HCT116 (cell line): ENCODE data around the gene TPGS1. TPM values are rescaled to one million over a fixed set of nuclear protein-coding genes. Genes with fewer than 3 reads are reported as not detected.

ENCODE experiments used
- ATAC-seq: fragments of 200-7000 bp; cut with Tn5 transposase; 2 replicates; pipeline ENCODE4 v1.9.1; 2020; ENCODE audit warnings: mild to moderate bottlenecking, moderate library complexity
- BruUV-seq: library from RNA; stranded (reverse); fragments of 400-500 nt; replicated peaks from 2 replicates; lab custom pipeline; 2021; lab: Mats Ljungman, UMichigan
- CTCF ChIA-PET: fragments of 300-600 bp; sonication (Branson Sonifier 250); formaldehyde crosslinking; loops from one replicate; lab custom pipeline; 2021; ENCODE audit warnings: antibody characterized with exemption; lab: Charles Lee
- POLR2A ChIA-PET: fragments of 300-600, 350-600 bp; sonication (Branson Sonifier 250); formaldehyde crosslinking; loops from one replicate; lab custom pipeline; 2021; ENCODE audit warnings: antibody characterized with exemption; lab: Charles Lee
- RAD21 ChIA-PET, 2 experiments: fragments of 300-600 bp; sonication (Branson Sonifier 250); formaldehyde crosslinking; loops; one replicate each; lab custom pipeline; 2023; ENCODE audit warnings: low total read pairs in 2 of 2; ENCODE audit not compliant: uncharacterized antibody in 2 of 2, unreplicated experiment in 2 of 2, low non-redundant PET in 1 of 2; lab: Charles Lee
- DNase-seq: peaks from one replicate; pipeline ENCODE4 v3.0.0-alpha.2; 2010; ENCODE audit warnings: low read depth, low spot score
- H2AFZ ChIP-seq: fragments of 200-600 bp; shearing (Covaris generic), sonication (generic); 2 replicates; pipeline ENCODE4 v1.6.1; 2017; ENCODE audit warnings: low read depth, mixed run types, mixed read lengths, antibody characterized with exemption, low read length; ENCODE audit not compliant: poor library complexity, severe bottlenecking
- H3K27ac ChIP-seq: 2 replicates; pipeline ENCODE4 v1.5.1; 2012; ENCODE audit warnings: low read depth, low read length
- H3K27me3 ChIP-seq: fragments of 200-600 bp; sonication (generic); 2 replicates; pipeline ENCODE4 v1.6.1; 2016; ENCODE audit warnings: mixed run types, low read length, mixed read lengths; ENCODE audit not compliant: insufficient read depth
- H3K36me3 ChIP-seq, 2 experiments: fragments of 200-500 bp in 1 of 2; fragments of 200-600 bp in 1 of 2; sonication (Bioruptor generic) in 1 of 2; sonication (generic) in 1 of 2; 2 replicates each; pipeline versions ENCODE4 v1.5.1 to v1.6.1; 2014 to 2016; ENCODE audit warnings: low read length in 2 of 2, inconsistent platforms in 1 of 2, mixed read lengths in 1 of 2, mixed run types in 1 of 2; ENCODE audit not compliant: insufficient read depth in 2 of 2, control insufficient read depth in 1 of 2
- H3K4me1 ChIP-seq, 2 experiments: fragments of 200-600 bp in 1 of 2; sonication (generic) in 1 of 2; 2 replicates each; pipeline versions ENCODE4 v1.5.1 to v1.6.1; 2012 to 2017; ENCODE audit warnings: low read length in 2 of 2, inconsistent platforms in 1 of 2, mild to moderate bottlenecking in 1 of 2, mixed read lengths in 1 of 2, mixed run types in 1 of 2, moderate library complexity in 1 of 2; ENCODE audit not compliant: insufficient read depth in 2 of 2, control insufficient read depth in 1 of 2
- H3K4me2 ChIP-seq: fragments of 200-600 bp; sonication (generic); 2 replicates; pipeline ENCODE4 v1.6.1; 2017; ENCODE audit warnings: mixed run types, low read length, mixed read lengths
- H3K4me3 ChIP-seq, 2 experiments: fragments of 200-600 bp in 1 of 2; sonication (generic) in 1 of 2; replicated peaks in 1 of 2; 2 replicates each; pipeline ENCODE4 v1.5.1; 2011 to 2016; ENCODE audit warnings: low read length in 2 of 2, control low read depth in 1 of 2, low read depth in 1 of 2, mild to moderate bottlenecking in 1 of 2, mixed read lengths in 1 of 2, mixed run types in 1 of 2
- H3K79me2 ChIP-seq: fragments of 200-600 bp; sonication (generic); 2 replicates; pipeline ENCODE4 v1.6.1; 2017; ENCODE audit warnings: mild to moderate bottlenecking, mixed run types, low read length, moderate library complexity, mixed read lengths; ENCODE audit not compliant: insufficient read depth
- H3K9ac ChIP-seq: fragments of 200-600 bp; sonication (generic); 2 replicates; pipeline ENCODE4 v1.6.1; 2016; ENCODE audit warnings: low read length, mixed read lengths
- H3K9me2 ChIP-seq: fragments of 200-600 bp; sonication (generic), shearing (Covaris generic); 2 replicates; pipeline ENCODE4 v1.6.1; 2017; ENCODE audit warnings: mixed run types, mild to moderate bottlenecking, moderate library complexity; ENCODE audit not compliant: insufficient read depth
- H3K9me3 ChIP-seq, 2 experiments: fragments of 200-500 bp in 1 of 2; fragments of 200-600 bp in 1 of 2; sonication (Bioruptor generic) in 1 of 2; sonication (generic) in 1 of 2; 2 replicates each; pipeline ENCODE4 v1.6.1; 2014 to 2017; ENCODE audit warnings: low read length in 2 of 2, mixed read lengths in 2 of 2, inconsistent platforms in 1 of 2, low read depth in 1 of 2, mild to moderate bottlenecking in 1 of 2, mixed run types in 1 of 2, moderate library complexity in 1 of 2; ENCODE audit not compliant: control insufficient read depth in 1 of 2, insufficient read depth in 1 of 2
- H4K20me1 ChIP-seq: fragments of 200-600 bp; sonication (generic), shearing (Covaris generic); 2 replicates; pipeline ENCODE4 v1.6.1; 2017; ENCODE audit warnings: mixed run types, mild to moderate bottlenecking, moderate library complexity; ENCODE audit not compliant: insufficient read depth
- CEBPB ChIP-seq: IDR thresholded peaks from 2 replicates; pipeline ENCODE4 v1.6.1; 2012; ENCODE audit warnings: low read depth
- EGR1 ChIP-seq: IDR thresholded peaks from 2 replicates; pipeline ENCODE4 v1.6.1; 2012; ENCODE audit warnings: low read depth
- ELF1 ChIP-seq: IDR thresholded peaks from 2 replicates; pipeline ENCODE4 v1.6.1; 2012; ENCODE audit warnings: low read depth, borderline replicate concordance
- EZH2 ChIP-seq: fragments of 200-600 bp; sonication (generic); IDR thresholded peaks from 2 replicates; pipeline ENCODE4 v1.6.1; 2017; ENCODE audit warnings: antibody characterized with exemption, mixed run types
- JUND ChIP-seq: IDR thresholded peaks from 2 replicates; pipeline ENCODE4 v1.6.1; 2012
- POLR2A ChIP-seq: IDR thresholded peaks from 2 replicates; pipeline ENCODE4 v1.7.0; 2011; ENCODE audit warnings: borderline replicate concordance; ENCODE audit not compliant: insufficient read depth, insufficient read length; ENCODE audit errors: extremely low read depth
- POLR2AphosphoS5 ChIP-seq: IDR thresholded peaks from 2 replicates; pipeline ENCODE4 v1.6.1; 2011; ENCODE audit warnings: mild to moderate bottlenecking, low read depth, low read length, moderate library complexity
- SIN3A ChIP-seq: IDR thresholded peaks from 2 replicates; pipeline ENCODE4 v1.6.1; 2012; ENCODE audit warnings: low read depth
- SP1 ChIP-seq: IDR thresholded peaks from 2 replicates; pipeline ENCODE4 v1.6.1; 2012; ENCODE audit warnings: low read depth
- TCF7L2 ChIP-seq: IDR thresholded peaks from 2 replicates; pipeline ENCODE4 v1.7.0; 2011; ENCODE audit warnings: borderline replicate concordance, inconsistent platforms; ENCODE audit not compliant: insufficient read depth, insufficient read length; ENCODE audit errors: extremely low read depth
- YY1 ChIP-seq: IDR thresholded peaks from 2 replicates; pipeline ENCODE4 v1.6.1; 2011; ENCODE audit warnings: low read length, low read depth, moderate library complexity, mild to moderate bottlenecking; ENCODE audit not compliant: insufficient replicate concordance; ENCODE audit errors: extremely low read depth
- ZFX ChIP-seq: fragments of 450-650 bp; IDR thresholded peaks from 2 replicates; pipeline ENCODE4 v1.6.1; 2017
- ZNF274 ChIP-seq: fragments of 200-500 bp; sonication (Bioruptor generic); IDR thresholded peaks from 2 replicates; pipeline ENCODE4 v1.6.1; 2014; ENCODE audit warnings: mild to moderate bottlenecking, low read depth, low read length, inconsistent platforms
- intact Hi-C: fragments of 100-400 bp; cut with micrococcal nuclease; formaldehyde crosslinking; loops from 2 replicates; pipeline ENCODE4 v1.10.0; 2022
- total RNA-seq: library from RNA; stranded (reverse); gene quantifications from one replicate; pipeline ENCODE4 v1.2.1, GENCODE V29; 2021; ENCODE audit not compliant: unreplicated experiment
- TF ChIP-seq, protein P1 (sequence below), 3 experiments: fragments of 200-600 bp in 1 of 3; sonication (generic) in 1 of 3; IDR thresholded peaks in 2 of 3; conservative IDR thresholded peaks in 1 of 3; 2 replicates each; pipeline ENCODE4 v1.5.1; 2012 to 2017; ENCODE audit warnings: low read depth in 2 of 3, low read length in 2 of 3, antibody characterized with exemption in 1 of 3, borderline replicate concordance in 1 of 3, control low read depth in 1 of 3, mild to moderate bottlenecking in 1 of 3, mixed read lengths in 1 of 3, mixed run types in 1 of 3, moderate library complexity in 1 of 3; ENCODE audit not compliant: insufficient read depth in 1 of 3
- TF ChIP-seq, protein P2 (sequence below): IDR thresholded peaks from 2 replicates; pipeline ENCODE4 v1.6.1; 2011; ENCODE audit warnings: mild to moderate bottlenecking, low read length, moderate library complexity; ENCODE audit not compliant: insufficient replicate concordance; ENCODE audit errors: extremely low read depth
- TF ChIP-seq, protein P3 (sequence below): IDR thresholded peaks from 2 replicates; pipeline ENCODE4 v1.6.1; 2012

TPGS1 gene
- total RNA-seq, 1 experiment from 2014 or later, result 19.1 TPM

DNA sequence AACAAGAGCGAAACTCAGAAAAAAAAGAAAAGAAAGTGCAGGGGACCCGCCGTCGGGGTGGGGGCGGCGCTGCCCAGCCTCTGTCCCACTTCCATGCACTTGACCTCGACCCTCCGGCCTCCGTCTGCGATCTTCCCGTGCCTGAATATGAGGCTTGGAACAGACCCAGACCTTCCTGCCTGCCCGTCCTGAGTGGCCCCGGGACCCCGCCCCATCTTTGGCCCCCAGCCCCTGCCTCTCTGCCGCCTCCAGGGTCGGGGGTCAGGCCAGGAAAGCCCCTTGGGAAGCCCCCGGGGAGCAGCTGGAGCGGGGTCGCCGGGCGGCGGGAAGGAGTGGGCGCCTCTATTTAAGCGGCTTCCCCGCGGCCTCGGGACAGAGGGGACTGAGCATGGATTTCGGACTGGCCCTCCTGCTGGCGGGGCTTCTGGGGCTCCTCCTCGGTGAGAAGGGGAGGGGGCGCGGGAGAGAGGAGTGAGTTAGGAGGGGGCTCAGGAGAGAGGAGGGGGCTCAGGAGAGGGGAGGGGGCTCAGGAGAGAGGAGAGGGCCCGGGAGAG, 11.1 kb upstream of the TPGS1 start, which contains the start of gene MADCAM1:
TSS of gene MADCAM1 (plus strand) at position 375 of the 554 bp plus-strand sequence. CDS start at position 389, 14 bp downstream.
- H3K27me3 ChIP-seq, result no peaks in the 10 kb centered on the region
- H3K9me3 ChIP-seq, result no peaks in the 10 kb centered on the region; a peak in 1 of 4 replicates
- no peak within 1 kb of the TSS for H3K4me3 ChIP-seq
- no peak for TF ChIP-seq CEBPB
- TF ChIP-seq ELF1, result no peak
- TF ChIP-seq EZH2, result no peak
- no peak for TF ChIP-seq EGR1
- no peak for TF ChIP-seq ZNF274
- TF ChIP-seq ZFX, result no peak
- no peak for TF ChIP-seq POLR2AphosphoS5
- TF ChIP-seq SP1, result no peak
- no peak for TF ChIP-seq SIN3A
- TF ChIP-seq, protein P1, sequence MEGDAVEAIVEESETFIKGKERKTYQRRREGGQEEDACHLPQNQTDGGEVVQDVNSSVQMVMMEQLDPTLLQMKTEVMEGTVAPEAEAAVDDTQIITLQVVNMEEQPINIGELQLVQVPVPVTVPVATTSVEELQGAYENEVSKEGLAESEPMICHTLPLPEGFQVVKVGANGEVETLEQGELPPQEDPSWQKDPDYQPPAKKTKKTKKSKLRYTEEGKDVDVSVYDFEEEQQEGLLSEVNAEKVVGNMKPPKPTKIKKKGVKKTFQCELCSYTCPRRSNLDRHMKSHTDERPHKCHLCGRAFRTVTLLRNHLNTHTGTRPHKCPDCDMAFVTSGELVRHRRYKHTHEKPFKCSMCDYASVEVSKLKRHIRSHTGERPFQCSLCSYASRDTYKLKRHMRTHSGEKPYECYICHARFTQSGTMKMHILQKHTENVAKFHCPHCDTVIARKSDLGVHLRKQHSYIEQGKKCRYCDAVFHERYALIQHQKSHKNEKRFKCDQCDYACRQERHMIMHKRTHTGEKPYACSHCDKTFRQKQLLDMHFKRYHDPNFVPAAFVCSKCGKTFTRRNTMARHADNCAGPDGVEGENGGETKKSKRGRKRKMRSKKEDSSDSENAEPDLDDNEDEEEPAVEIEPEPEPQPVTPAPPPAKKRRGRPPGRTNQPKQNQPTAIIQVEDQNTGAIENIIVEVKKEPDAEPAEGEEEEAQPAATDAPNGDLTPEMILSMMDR (IDR thresholded peaks at IDR 0.05 in 2 of 3, conservative IDR thresholded peaks at IDR 0.05 in 1 of 3; ENCODE audit: borderline replicate concordance in 1 of 3, insufficient read depth in 1 of 3, low read depth in 2 of 3, low read length in 2 of 3), result no peak
- no peak for TF ChIP-seq JUND
- TF ChIP-seq TCF7L2, result no peak
- no peak for TF ChIP-seq POLR2A
- TF ChIP-seq, protein P2, sequence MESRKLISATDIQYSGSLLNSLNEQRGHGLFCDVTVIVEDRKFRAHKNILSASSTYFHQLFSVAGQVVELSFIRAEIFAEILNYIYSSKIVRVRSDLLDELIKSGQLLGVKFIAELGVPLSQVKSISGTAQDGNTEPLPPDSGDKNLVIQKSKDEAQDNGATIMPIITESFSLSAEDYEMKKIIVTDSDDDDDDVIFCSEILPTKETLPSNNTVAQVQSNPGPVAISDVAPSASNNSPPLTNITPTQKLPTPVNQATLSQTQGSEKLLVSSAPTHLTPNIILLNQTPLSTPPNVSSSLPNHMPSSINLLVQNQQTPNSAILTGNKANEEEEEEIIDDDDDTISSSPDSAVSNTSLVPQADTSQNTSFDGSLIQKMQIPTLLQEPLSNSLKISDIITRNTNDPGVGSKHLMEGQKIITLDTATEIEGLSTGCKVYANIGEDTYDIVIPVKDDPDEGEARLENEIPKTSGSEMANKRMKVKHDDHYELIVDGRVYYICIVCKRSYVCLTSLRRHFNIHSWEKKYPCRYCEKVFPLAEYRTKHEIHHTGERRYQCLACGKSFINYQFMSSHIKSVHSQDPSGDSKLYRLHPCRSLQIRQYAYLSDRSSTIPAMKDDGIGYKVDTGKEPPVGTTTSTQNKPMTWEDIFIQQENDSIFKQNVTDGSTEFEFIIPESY, result no peak
- no peak for TF ChIP-seq YY1
- TF ChIP-seq, protein P3, sequence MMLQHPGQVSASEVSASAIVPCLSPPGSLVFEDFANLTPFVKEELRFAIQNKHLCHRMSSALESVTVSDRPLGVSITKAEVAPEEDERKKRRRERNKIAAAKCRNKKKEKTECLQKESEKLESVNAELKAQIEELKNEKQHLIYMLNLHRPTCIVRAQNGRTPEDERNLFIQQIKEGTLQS, result no peak
- H3K4me1 ChIP-seq, result peaks cover 2 to 10% of the 10 kb centered on the region in 2 experiments; a peak in 3 of 4 replicates
- CTCF ChIA-PET, result interaction anchor here (2.2 to 2.6 kb wide), 2 partner anchors 11 to 14 kb away, joined by 11 to 29 read pairs; partner anchors contain the start of gene TPGS1
- H4K20me1 ChIP-seq, result no peaks in the 10 kb centered on the region
- ATAC-seq (no peak), DNase-seq (no peak)
- H3K27ac ChIP-seq, result peak within 1 kb of the TSS; percentile 22; the same call in 1 of the 2 replicates
- intact Hi-C loops, result no loop called here
- H3K4me2 ChIP-seq, result peak within 1 kb of the TSS; percentile 43
- H3K9ac ChIP-seq, result no peak within 1 kb of the TSS
- H3K9me2 ChIP-seq, result no peaks in the 10 kb centered on the region
- BruUV-seq, result no TSS peak
- POLR2A ChIA-PET, result interaction anchor here (1.1 kb wide), 1 partner anchor 10 kb away, joined by 3 read pairs; no protein-coding TSS in a partner anchor
- H2AFZ ChIP-seq, result no peak within 1 kb of the TSS
- no peaks in the 10 kb centered on the region for H3K79me2 ChIP-seq
- H3K36me3 ChIP-seq, result no peaks in the 10 kb centered on the region
- RAD21 ChIA-PET, result no interaction called here
